GM12874 (cell line): ENCODE results near the gene LIPT2.

Experiments used
- TF ChIP-seq, protein P1 (sequence below): IDR thresholded peaks from 2 replicates; pipeline ENCODE4 v1.5.1; 2011; ENCODE audit warnings: low read depth, mild to moderate bottlenecking, control low read depth, low read length, moderate library complexity; ENCODE audit not compliant: insufficient read depth

Gene LIPT2

GRCh38 chr11:74492974-74493790 lies at the start of gene LIPT2:
Gene LIPT2, minus strand, starts transcription at chr11:74493724. Its CDS starts 21 bp downstream, at chr11:74493703.
- TF ChIP-seq, protein P1, sequence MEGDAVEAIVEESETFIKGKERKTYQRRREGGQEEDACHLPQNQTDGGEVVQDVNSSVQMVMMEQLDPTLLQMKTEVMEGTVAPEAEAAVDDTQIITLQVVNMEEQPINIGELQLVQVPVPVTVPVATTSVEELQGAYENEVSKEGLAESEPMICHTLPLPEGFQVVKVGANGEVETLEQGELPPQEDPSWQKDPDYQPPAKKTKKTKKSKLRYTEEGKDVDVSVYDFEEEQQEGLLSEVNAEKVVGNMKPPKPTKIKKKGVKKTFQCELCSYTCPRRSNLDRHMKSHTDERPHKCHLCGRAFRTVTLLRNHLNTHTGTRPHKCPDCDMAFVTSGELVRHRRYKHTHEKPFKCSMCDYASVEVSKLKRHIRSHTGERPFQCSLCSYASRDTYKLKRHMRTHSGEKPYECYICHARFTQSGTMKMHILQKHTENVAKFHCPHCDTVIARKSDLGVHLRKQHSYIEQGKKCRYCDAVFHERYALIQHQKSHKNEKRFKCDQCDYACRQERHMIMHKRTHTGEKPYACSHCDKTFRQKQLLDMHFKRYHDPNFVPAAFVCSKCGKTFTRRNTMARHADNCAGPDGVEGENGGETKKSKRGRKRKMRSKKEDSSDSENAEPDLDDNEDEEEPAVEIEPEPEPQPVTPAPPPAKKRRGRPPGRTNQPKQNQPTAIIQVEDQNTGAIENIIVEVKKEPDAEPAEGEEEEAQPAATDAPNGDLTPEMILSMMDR: no peak

- TF ChIP-seq, protein P1: no peak
Observed at GRCh38 chr11:74541466-74541865, 47.9 kb upstream of the LIPT2 start.

DNA sequence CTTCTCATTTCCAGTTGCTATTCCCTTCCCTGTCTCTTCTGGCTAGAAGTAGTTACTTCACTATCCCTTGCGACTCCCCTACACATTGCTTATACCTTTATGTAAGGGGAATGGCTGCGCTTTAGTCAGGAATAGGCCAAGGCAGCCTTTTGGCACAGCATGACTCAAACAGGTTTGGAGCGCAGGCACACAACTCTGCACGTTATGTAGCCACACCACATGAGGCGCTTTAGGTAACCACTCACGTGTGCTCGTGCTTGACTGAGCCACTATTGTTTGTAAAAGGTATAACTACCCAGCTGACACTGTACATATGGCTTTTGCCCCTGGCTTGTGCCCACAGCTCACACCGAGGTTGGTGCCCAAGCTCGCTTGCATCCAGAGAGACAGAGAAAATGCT lies 46.7 kb upstream of the LIPT2 start:
- TF ChIP-seq, protein P1: no peak

DNA sequence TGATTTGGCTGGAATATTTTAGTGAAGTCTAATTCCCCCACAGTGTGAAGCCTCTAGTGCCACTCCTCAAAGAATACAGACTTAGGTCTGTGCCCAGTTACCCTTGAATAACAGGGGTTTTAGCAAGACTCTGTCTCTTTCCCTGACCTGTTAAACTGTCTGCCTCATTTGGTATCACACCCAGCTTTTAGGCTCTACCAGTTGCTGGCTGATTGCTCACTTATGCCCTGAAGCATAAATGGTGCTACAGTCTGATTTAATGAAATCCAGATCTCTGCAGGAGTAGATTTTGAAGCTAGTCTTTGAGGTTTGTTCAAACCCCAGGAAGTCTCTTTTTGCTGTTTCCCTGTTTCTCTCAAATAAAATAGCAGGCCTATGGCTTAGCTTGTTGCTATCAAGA lies 45.2 kb upstream of the LIPT2 start:
- TF ChIP-seq, protein P1: no peak

DNA sequence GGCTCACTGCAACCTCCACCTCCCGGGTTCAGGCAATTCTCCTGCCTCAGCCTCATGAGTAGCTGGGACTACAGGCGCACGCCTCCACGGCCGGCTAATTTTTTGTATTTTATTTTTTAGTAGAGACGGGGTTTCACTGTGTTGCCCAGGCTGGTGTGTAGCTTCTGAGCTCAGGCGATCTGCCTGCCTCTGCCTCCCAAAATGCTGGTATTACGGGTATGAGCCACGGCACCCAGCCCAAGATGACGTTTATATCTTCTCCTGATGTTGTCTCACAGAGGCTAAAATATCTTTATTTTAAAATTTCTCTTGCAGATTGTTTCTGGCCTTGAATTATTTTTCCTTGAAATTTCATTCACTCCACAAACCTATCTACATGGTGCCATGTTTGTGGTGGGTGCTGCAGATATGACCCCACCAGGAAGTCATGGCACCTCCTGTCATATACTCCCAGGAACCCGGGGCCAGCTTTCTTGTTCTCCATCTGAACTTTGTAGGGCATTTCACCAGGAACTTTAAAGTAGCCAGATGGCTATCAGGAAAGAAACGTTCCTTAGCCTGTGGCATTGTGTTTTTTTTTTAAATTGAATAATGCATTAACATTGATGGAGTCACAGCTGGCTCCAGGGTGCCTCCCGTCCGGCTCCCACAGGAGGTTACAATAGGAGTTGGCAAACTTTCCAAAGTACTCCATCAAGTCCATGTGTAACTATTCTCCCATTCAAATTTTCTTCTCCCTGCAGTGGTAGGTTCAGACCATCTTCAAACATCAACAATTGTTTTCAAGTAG lies 42.0 kb upstream of the LIPT2 start:
- TF ChIP-seq, protein P1: no peak

DNA sequence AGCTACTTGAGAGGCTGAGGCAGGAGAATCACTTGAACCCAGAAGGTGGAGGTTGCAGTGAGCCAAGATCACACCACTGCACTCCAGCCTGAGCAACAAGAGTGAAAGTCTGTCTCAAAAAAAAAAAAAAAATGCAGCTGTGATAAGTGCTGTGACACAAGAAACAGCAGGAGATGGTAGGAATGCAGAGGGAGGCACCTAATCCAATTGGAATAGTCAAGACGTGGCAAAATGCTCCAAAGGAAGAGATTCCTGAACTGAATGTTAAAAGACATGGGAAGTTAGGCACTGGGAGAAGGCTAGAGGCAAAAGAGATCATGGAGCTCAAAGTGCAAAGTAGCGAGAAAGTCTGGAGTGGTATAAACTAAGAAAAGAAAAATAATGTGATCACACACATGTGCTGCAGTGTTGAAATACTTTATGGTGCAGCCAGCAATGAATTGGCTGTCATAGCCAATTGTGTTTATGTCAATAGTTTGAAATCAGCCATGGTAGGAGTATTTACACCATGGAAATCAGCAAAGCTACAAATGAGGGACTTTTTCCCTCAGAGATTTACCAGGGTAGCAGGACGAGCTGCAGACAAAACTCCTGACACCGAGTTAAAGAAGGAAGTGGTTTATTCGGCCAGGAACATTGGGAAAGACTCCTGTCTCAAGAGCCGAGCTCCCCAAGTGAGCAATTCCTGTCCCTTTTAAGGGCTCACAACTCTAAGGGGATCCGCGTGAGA lies 40.9 kb upstream of the LIPT2 start:
- TF ChIP-seq, protein P1: no peak

DNA sequence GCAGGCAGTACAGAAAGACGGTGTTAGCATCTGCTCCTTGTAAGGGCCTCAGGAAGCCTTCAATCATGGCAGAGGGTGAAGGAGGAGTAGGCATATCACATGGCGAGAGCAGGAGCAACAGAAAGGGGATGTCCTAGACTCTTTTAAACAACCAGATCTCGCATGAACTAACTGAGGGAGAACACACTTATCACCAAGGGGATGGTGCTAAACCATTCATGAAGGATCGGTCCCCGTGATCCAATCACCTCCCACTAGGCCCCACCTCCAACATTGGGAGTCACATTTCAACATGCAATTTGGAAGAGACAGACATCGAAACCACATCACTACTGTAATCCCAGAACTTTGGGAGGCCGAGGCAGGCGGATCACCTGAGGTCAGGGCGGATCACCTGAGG lies 39.9 kb upstream of the LIPT2 start:
- TF ChIP-seq, protein P1: no peak
